ENCODE data around the gene TRPM2.

DNA sequence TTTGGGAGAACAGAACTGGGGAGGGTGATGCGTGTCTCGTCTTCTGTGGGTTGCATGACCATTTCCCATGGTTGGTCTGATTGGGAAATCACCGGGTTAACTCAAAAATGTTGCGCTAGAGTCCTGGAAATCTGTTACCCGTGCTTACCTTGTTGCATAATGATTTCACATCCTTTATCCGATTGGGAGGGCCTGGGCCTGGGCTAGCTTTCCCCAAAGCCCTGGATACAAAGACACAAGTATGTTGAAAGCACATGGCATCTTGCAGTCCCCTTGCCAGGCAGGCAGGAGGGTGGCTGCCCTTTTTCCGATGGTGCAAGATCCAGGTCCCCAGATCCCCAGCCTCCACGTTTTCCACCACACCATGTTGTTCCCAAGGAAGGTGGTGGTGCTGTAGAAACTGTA is 582 bp downstream of the TRPM2 start:
- TF ChIP-seq, protein P1, sequence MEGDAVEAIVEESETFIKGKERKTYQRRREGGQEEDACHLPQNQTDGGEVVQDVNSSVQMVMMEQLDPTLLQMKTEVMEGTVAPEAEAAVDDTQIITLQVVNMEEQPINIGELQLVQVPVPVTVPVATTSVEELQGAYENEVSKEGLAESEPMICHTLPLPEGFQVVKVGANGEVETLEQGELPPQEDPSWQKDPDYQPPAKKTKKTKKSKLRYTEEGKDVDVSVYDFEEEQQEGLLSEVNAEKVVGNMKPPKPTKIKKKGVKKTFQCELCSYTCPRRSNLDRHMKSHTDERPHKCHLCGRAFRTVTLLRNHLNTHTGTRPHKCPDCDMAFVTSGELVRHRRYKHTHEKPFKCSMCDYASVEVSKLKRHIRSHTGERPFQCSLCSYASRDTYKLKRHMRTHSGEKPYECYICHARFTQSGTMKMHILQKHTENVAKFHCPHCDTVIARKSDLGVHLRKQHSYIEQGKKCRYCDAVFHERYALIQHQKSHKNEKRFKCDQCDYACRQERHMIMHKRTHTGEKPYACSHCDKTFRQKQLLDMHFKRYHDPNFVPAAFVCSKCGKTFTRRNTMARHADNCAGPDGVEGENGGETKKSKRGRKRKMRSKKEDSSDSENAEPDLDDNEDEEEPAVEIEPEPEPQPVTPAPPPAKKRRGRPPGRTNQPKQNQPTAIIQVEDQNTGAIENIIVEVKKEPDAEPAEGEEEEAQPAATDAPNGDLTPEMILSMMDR (IDR thresholded peaks at IDR 0.05 in 4 of 5, conservative IDR thresholded peaks at IDR 0.05 in 1 of 5) = no peak
- TF ChIP-seq POLR2A (IDR thresholded peaks at IDR 0.05) = no peak
